Fibroblast of lung (primary cell): ENCODE results near the gene COBL.

ENCODE experiments used
- EZH2 ChIP-seq: IDR thresholded peaks from 2 replicates; pipeline ENCODE4 v1.5.1; 2012; ENCODE audit warnings: low read length, control low read depth, mild to moderate bottlenecking; ENCODE audit errors: missing control alignments
- TF ChIP-seq, protein P1 (sequence below), 2 donors: IDR thresholded peaks in 1 of 2; conservative IDR thresholded peaks in 1 of 2; 1 replicate in 1 of 2; 2 replicates in 1 of 2; pipeline ENCODE4 v1.5.1; 2011 to 2012; ENCODE audit warnings: low read length in 2 of 2, control low read depth in 1 of 2, inconsistent platforms in 1 of 2, low read depth in 1 of 2, mild to moderate bottlenecking in 1 of 2

GRCh38 chr7:51029701-51030191 lies 286.9 kb downstream of the COBL start:
- TF ChIP-seq, protein P1, sequence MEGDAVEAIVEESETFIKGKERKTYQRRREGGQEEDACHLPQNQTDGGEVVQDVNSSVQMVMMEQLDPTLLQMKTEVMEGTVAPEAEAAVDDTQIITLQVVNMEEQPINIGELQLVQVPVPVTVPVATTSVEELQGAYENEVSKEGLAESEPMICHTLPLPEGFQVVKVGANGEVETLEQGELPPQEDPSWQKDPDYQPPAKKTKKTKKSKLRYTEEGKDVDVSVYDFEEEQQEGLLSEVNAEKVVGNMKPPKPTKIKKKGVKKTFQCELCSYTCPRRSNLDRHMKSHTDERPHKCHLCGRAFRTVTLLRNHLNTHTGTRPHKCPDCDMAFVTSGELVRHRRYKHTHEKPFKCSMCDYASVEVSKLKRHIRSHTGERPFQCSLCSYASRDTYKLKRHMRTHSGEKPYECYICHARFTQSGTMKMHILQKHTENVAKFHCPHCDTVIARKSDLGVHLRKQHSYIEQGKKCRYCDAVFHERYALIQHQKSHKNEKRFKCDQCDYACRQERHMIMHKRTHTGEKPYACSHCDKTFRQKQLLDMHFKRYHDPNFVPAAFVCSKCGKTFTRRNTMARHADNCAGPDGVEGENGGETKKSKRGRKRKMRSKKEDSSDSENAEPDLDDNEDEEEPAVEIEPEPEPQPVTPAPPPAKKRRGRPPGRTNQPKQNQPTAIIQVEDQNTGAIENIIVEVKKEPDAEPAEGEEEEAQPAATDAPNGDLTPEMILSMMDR (conservative IDR thresholded peaks at IDR 0.05 in 1 of 2, IDR thresholded peaks at IDR 0.05 in 1 of 2; ENCODE audit: low read depth in 1 of 2, low read length in 2 of 2) = no peak
- TF ChIP-seq EZH2 = no peak
